ENCODE data around the gene ARHGEF12.
"Not testable (repeated sequence)": the region's sequence is repeated elsewhere in the genome, so short reads cannot be mapped to it uniquely, and the experiment has no call there.

GRCh38 chr11:120503529-120503928, 167.3 kb downstream of the ARHGEF12 start:
- TF ChIP-seq, protein P1, sequence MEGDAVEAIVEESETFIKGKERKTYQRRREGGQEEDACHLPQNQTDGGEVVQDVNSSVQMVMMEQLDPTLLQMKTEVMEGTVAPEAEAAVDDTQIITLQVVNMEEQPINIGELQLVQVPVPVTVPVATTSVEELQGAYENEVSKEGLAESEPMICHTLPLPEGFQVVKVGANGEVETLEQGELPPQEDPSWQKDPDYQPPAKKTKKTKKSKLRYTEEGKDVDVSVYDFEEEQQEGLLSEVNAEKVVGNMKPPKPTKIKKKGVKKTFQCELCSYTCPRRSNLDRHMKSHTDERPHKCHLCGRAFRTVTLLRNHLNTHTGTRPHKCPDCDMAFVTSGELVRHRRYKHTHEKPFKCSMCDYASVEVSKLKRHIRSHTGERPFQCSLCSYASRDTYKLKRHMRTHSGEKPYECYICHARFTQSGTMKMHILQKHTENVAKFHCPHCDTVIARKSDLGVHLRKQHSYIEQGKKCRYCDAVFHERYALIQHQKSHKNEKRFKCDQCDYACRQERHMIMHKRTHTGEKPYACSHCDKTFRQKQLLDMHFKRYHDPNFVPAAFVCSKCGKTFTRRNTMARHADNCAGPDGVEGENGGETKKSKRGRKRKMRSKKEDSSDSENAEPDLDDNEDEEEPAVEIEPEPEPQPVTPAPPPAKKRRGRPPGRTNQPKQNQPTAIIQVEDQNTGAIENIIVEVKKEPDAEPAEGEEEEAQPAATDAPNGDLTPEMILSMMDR (IDR thresholded peaks at IDR 0.05; ENCODE audit: insufficient read depth, low read depth, low read length) = not testable (repeated sequence)
- TF ChIP-seq EZH2 (IDR thresholded peaks at IDR 0.05; ENCODE audit: insufficient read depth, low read length) = not testable (repeated sequence)
